ENCODE data around the gene BLZF1. TPM values are rescaled to one million over a fixed set of nuclear protein-coding genes. Genes with fewer than 3 reads are reported as not detected.

The BLZF1 gene
- polyA plus RNA-seq, 1 experiment, result 7.7 TPM

DNA sequence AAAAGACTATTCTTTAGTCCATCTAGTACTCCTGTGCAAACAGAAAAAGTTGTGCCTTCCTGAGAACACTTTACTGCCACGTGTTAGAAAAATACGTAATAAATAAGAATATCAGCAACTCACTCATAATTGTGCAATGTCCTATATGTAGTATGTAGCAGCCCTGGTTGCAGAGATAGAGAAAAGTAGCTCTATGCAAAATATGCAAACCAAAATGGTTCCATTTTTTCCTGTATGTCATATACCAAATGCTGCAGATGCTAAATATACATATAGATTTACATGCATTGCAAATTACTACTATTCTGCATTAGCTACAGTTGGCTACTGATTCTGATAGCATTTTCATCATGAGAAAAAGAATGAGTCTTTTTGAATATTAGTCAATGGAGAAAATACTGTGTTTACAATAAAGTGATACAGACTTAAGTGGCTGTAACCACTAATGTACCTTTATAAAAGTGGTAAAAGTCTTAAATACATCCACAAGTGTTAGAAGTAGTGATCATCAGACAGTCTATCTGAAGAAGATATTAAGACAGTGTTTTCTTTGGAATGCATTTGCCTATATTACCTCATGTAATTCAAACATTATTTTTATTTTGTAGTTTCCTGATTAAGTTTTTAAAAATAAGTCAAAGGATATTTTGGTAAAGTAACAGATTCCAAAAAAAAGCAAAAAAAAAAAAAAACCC lies 20.2 kb upstream of the BLZF1 start:
- Histone ChIP-seq H3K36me3 (ENCODE audit: control insufficient read depth, insufficient read depth, low read length) (no peaks in the 10 kb centered on the region), H3K27me3 (ENCODE audit: control insufficient read depth, insufficient read depth, low read length) (no peaks in the 10 kb centered on the region), H3K4me3 (ENCODE audit: low read depth, low read length) (no peak overlapping the region)
- TF ChIP-seq, protein P1, sequence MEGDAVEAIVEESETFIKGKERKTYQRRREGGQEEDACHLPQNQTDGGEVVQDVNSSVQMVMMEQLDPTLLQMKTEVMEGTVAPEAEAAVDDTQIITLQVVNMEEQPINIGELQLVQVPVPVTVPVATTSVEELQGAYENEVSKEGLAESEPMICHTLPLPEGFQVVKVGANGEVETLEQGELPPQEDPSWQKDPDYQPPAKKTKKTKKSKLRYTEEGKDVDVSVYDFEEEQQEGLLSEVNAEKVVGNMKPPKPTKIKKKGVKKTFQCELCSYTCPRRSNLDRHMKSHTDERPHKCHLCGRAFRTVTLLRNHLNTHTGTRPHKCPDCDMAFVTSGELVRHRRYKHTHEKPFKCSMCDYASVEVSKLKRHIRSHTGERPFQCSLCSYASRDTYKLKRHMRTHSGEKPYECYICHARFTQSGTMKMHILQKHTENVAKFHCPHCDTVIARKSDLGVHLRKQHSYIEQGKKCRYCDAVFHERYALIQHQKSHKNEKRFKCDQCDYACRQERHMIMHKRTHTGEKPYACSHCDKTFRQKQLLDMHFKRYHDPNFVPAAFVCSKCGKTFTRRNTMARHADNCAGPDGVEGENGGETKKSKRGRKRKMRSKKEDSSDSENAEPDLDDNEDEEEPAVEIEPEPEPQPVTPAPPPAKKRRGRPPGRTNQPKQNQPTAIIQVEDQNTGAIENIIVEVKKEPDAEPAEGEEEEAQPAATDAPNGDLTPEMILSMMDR (IDR thresholded peaks at IDR 0.05; ENCODE audit: insufficient read depth, low read depth, low read length), result no peak
- CTCF ChIA-PET, result interaction anchor here (0.6 to 3.9 kb wide), 16 partner anchors 12 to 1005 kb away, joined by 3 to 52 read pairs (median 4); partner anchors contain the start of genes ATP1B1, BLZF1 and NME7
- no peak for DNase-seq (ENCODE audit: low read depth)
- POLR2A ChIA-PET, result interaction anchor here (0.6 kb wide), 1 partner anchor 114 kb away, joined by 6 read pairs; no protein-coding TSS in a partner anchor

DNA sequence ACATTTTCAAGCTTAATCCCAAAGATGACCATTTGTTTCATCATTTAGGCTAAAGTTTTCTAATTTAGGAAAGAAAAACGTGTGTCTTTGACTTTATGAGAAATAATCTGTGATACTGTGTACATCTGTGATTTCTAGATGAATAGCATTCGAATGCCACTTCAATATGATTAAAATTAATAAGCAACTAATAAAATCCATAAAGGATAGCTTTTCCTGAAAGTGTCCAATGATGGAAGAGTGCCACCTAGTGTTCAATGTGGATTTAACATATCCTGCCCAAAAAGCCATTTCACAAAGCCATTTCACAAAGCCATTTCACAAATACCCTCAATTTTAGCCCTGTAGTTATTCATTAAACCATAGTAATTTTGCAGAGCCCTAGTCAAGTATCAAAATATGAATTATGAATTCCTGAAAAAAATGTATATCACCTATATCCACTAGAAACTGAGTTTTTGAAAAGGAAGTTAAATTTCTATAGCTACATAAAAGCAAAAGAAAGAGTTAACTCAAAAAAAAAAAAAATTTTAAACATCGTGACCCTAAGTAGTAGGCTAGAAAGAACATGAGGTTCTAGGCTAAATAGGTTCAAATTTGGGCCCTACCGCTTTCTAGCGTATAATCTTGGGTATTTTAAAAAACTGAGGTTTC lies 19.5 kb upstream of the BLZF1 start:
- ChIA-PET POLR2A (interaction anchor here (0.6 kb wide), 1 partner anchor 115 kb away, joined by 6 read pairs; no protein-coding TSS in a partner anchor), CTCF (interaction anchor here (0.6 to 3.9 kb wide), 16 partner anchors 12 to 1006 kb away, joined by 3 to 52 read pairs (median 4); partner anchors contain the start of genes ATP1B1, BLZF1 and NME7)
- DNase-seq (ENCODE audit: low read depth), result no peak
- TF ChIP-seq, protein P1 (IDR thresholded peaks at IDR 0.05; ENCODE audit: insufficient read depth, low read depth, low read length), result peak; percentile 66
- H3K27me3 ChIP-seq (ENCODE audit: control insufficient read depth, insufficient read depth, low read length), result no peaks in the 10 kb centered on the region
- H3K36me3 ChIP-seq (ENCODE audit: control insufficient read depth, insufficient read depth, low read length), result no peaks in the 10 kb centered on the region
- H3K4me3 ChIP-seq (ENCODE audit: low read depth, low read length), result no peak overlapping the region

DNA sequence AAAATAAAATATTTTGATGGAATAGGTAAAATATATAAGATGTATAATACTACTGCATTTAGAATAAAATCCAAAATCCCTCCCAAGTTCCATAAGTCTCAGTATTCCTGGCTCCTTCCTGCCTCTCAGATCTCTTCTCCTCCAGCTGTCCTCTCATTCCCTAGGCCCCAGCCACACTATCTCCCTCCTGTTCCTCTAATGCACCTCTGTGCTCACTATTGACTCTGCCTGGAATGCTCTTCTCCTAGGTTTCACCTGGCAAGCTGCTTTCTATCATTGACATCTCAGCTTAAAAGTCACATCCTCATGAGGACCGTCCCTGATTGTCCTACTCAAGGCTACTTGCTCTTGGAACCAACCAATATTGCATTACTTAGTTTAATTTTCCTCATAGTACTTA lies 7.6 kb upstream of the BLZF1 start:
- TF ChIP-seq, protein P1 (IDR thresholded peaks at IDR 0.05; ENCODE audit: insufficient read depth, low read depth, low read length), result no peak
- DNase-seq (ENCODE audit: low read depth), result no peak
- POLR2A ChIA-PET, result no interaction called here
- no peak overlapping the region for H3K4me3 ChIP-seq (ENCODE audit: low read depth, low read length)
- CTCF ChIA-PET, result interaction anchor here (1.7 to 1.8 kb wide), 2 partner anchors 11 to 757 kb away, joined by 6 to 8 read pairs; no protein-coding TSS in a partner anchor
- no peaks in the 10 kb centered on the region for H3K27me3 ChIP-seq (ENCODE audit: control insufficient read depth, insufficient read depth, low read length)
- no peaks in the 10 kb centered on the region for H3K36me3 ChIP-seq (ENCODE audit: control insufficient read depth, insufficient read depth, low read length)

DNA sequence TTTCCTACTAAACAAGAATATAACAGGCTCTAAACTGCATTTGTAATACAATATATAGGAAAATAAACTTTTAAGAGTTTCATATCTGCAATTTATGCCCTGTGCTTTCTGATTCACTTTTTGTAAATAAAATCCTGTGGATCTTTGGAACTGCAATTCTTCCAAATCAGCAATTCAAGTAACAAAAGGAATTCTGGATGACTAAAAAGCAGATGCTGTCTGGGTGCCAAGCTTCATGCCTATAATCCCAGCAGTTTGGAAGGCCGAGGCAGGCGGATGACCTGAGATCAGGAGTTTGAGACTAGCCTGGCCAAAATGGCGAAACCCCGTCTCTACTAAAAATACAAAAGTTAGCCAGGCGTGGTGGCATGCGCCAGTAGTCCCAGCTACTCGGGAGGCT lies 6.7 kb upstream of the BLZF1 start:
- Histone ChIP-seq H3K4me3 (ENCODE audit: low read depth, low read length) (no peak overlapping the region), H3K27me3 (ENCODE audit: control insufficient read depth, insufficient read depth, low read length) (no peaks in the 10 kb centered on the region), H3K36me3 (ENCODE audit: control insufficient read depth, insufficient read depth, low read length) (no peaks in the 10 kb centered on the region)
- DNase-seq (ENCODE audit: low read depth), result no peak
- TF ChIP-seq, protein P1 (IDR thresholded peaks at IDR 0.05; ENCODE audit: insufficient read depth, low read depth, low read length), result no peak
- POLR2A ChIA-PET, result no interaction called here
- CTCF ChIA-PET, result no interaction called here

DNA sequence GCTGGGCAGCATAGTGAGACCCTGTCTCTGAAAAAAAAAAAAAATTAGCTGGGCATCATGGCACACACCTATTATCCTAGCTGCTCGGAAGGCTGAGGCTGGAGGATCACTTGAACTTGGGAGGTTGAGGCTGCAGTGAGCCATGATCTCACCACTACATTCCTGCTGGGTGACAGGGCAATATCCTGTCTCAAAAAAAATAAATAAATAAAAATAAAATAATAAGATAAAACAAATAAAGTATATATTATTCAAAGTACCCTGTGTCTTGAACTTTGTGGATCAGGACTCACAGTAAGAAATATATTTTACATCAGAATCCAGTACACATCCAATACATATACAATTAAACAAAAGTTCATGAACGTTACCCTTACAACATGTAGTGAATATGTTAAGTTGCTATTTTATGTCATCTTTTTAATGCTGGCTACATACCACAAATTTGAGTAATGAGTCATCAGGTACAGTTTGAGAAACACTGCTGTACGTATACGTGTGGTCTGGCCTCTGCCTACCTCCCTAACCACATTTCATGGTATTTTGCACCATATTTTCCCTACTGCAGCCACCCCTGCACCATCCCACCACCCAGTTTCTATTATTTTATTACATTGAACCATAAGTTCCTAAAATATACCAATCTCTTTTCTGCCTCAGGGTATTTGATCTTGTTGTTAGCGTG lies 4.8 kb upstream of the BLZF1 start:
- no peak overlapping the region for H3K4me3 ChIP-seq (ENCODE audit: low read depth, low read length)
- H3K36me3 ChIP-seq (ENCODE audit: control insufficient read depth, insufficient read depth, low read length), result no peaks in the 10 kb centered on the region
- POLR2A ChIA-PET, result no interaction called here
- no peaks in the 10 kb centered on the region for H3K27me3 ChIP-seq (ENCODE audit: control insufficient read depth, insufficient read depth, low read length)
- TF ChIP-seq, protein P1 (IDR thresholded peaks at IDR 0.05; ENCODE audit: insufficient read depth, low read depth, low read length), result no peak
- DNase-seq (ENCODE audit: low read depth), result peak; percentile 37
- CTCF ChIA-PET, result interaction anchor here (0.6 kb wide), 1 partner anchor 51 kb away, joined by 3 read pairs; no protein-coding TSS in a partner anchor

All from BJ (cell line).